GM18519 (cell line): Measurements from ENCODE around the gene FAM43A.

Source experiments
- ATAC-seq: cut with Tn5 transposase; IDR thresholded peaks from one replicate; pipeline ENCODE4 v1.9.1; 2021; ENCODE audit warnings: mild to moderate bottlenecking, moderate library complexity; ENCODE audit not compliant: unreplicated experiment, low FRiP score

The FAM43A gene

GRCh38 chr3:194685718-194686413, at the start of gene FAM43A:
TSS of gene FAM43A (plus strand) at chr3:194685883. CDS start at chr3:194686827, 944 bp downstream.
- no peak for ATAC-seq

- no peak for ATAC-seq
Observed at GRCh38 chr3:194637066-194637465, 48.6 kb upstream of the FAM43A start.

- ATAC-seq = no peak
Observed at GRCh38 chr3:194637541-194638400, 47.9 kb upstream of the FAM43A start.

GRCh38 chr3:194638991-194639605, 46.6 kb upstream of the FAM43A start:
- ATAC-seq = no peak

GRCh38 chr3:194640829-194641228, 44.9 kb upstream of the FAM43A start:
- no peak for ATAC-seq

GRCh38 chr3:194642769-194643168, 42.9 kb upstream of the FAM43A start:
- ATAC-seq = no peak

GRCh38 chr3:194647747-194648146, 37.9 kb upstream of the FAM43A start:
- ATAC-seq = no peak

GRCh38 chr3:194654443-194654842, 31.2 kb upstream of the FAM43A start:
- ATAC-seq = no peak

GRCh38 chr3:194657439-194657838, 28.2 kb upstream of the FAM43A start:
- ATAC-seq = no peak

GRCh38 chr3:194658477-194659242, 27.0 kb upstream of the FAM43A start:
- ATAC-seq = no peak

GRCh38 chr3:194659778-194660177, 25.9 kb upstream of the FAM43A start:
- ATAC-seq = no peak

GRCh38 chr3:194661374-194661773, 24.3 kb upstream of the FAM43A start:
- ATAC-seq = no peak

- ATAC-seq = no peak
Observed at GRCh38 chr3:194661946-194662345, 23.7 kb upstream of the FAM43A start.

- ATAC-seq = no peak
Observed at GRCh38 chr3:194664857-194665256, 20.8 kb upstream of the FAM43A start.

- ATAC-seq = no peak
Observed at GRCh38 chr3:194667363-194667762, 18.3 kb upstream of the FAM43A start.

GRCh38 chr3:194671511-194671899, 14.2 kb upstream of the FAM43A start:
- ATAC-seq = no peak

- ATAC-seq = peak; percentile 68
Observed at GRCh38 chr3:194671900-194672808, 13.5 kb upstream of the FAM43A start, which contains the start of gene LSG1. TSS of gene LSG1 (minus strand) at chr3:194672191. CDS start at chr3:194672162, 29 bp downstream.

GRCh38 chr3:194672876-194673275, 12.8 kb upstream of the FAM43A start:
- ATAC-seq = no peak

GRCh38 chr3:194673761-194674160, 11.9 kb upstream of the FAM43A start:
- no peak for ATAC-seq
